Effector memory CD4-positive, alpha-beta T cell (primary cell): ENCODE data around the gene DNHD1.

Experiments used
- DNase-seq, 3 donors: peaks; one replicate each; pipeline ENCODE4 v3.0.0-alpha.2; 2020
- H3K27ac ChIP-seq: 2 replicates; pipeline ENCODE4 v1.7.0; 2013; ENCODE audit warnings: mild to moderate bottlenecking, low read length, moderate library complexity; ENCODE audit not compliant: insufficient read depth, poor library complexity, severe bottlenecking
- H3K27me3 ChIP-seq: replicated peaks from 2 replicates; pipeline ENCODE4 v1.7.0; 2013; ENCODE audit warnings: mild to moderate bottlenecking, low read length; ENCODE audit not compliant: insufficient read depth, control insufficient read depth, poor library complexity, severe bottlenecking
- H3K36me3 ChIP-seq: 2 replicates; pipeline ENCODE4 v1.7.0; 2013; ENCODE audit warnings: mild to moderate bottlenecking, low read length, moderate library complexity; ENCODE audit not compliant: control insufficient read depth, insufficient read depth
- H3K4me1 ChIP-seq: 2 replicates; pipeline ENCODE4 v1.7.0; 2013; ENCODE audit warnings: low read length, mild to moderate bottlenecking; ENCODE audit not compliant: control insufficient read depth, insufficient read depth, poor library complexity, severe bottlenecking
- H3K4me3 ChIP-seq: 2 replicates; pipeline ENCODE4 v1.7.0; 2013; ENCODE audit warnings: low read length, low read depth, mild to moderate bottlenecking; ENCODE audit not compliant: insufficient read depth, poor library complexity, severe bottlenecking
- H3K9me3 ChIP-seq: 2 replicates; pipeline ENCODE4 v1.7.0; 2013; ENCODE audit warnings: mild to moderate bottlenecking, low read length, moderate library complexity; ENCODE audit not compliant: control insufficient read depth
- total RNA-seq, 3 donors: gene quantifications; one replicate each; lab custom pipeline; 2026; lab: John Stamatoyannopoulos, UW

The DNHD1 gene
- 50.0 to 82.5 (median 52.8) reads per million in 3 donors for total RNA-seq

- Histone ChIP-seq H3K36me3 (peaks cover 28% of the 10 kb centered on the region), H3K4me3 (no peak within 1 kb of the TSS), H3K9me3 (no peaks in the 10 kb centered on the region), H3K27ac (no peak within 1 kb of the TSS), H3K27me3 (no peaks in the 10 kb centered on the region), H3K4me1 (no peaks in the 10 kb centered on the region)
- no peak for DNase-seq
Measured at GRCh38 chr11:6497069-6497839, at the start of gene DNHD1. Gene DNHD1 (plus strand): TSS chr11:6497280. CDS start chr11:6498216, 936 bp downstream.

- Histone ChIP-seq H3K4me1 (no peaks in the 10 kb centered on the region), H3K4me3 (no peak overlapping the region), H3K36me3 (peaks cover 5% of the 10 kb centered on the region), H3K27me3 (no peaks in the 10 kb centered on the region), H3K27ac (no peak overlapping the region), H3K9me3 (no peaks in the 10 kb centered on the region)
- no peak for DNase-seq
Measured at GRCh38 chr11:6448574-6448973, 48.5 kb upstream of the DNHD1 start.

- Histone ChIP-seq H3K9me3 (no peaks in the 10 kb centered on the region), H3K4me3 (no peak overlapping the region), H3K4me1 (no peaks in the 10 kb centered on the region), H3K27ac (no peak overlapping the region), H3K36me3 (peaks cover 22% of the 10 kb centered on the region), H3K27me3 (no peaks in the 10 kb centered on the region)
- DNase-seq = no peak
Measured at GRCh38 chr11:6452219-6452618, 44.9 kb upstream of the DNHD1 start.

GRCh38 chr11:6453152-6453551, 43.9 kb upstream of the DNHD1 start:
- H3K4me3 ChIP-seq = no peak overlapping the region
- H3K4me1 ChIP-seq = no peaks in the 10 kb centered on the region
- H3K27ac ChIP-seq = no peak overlapping the region
- no peak for DNase-seq
- no peaks in the 10 kb centered on the region for H3K9me3 ChIP-seq
- H3K36me3 ChIP-seq = peaks cover 23% of the 10 kb centered on the region
- H3K27me3 ChIP-seq = no peaks in the 10 kb centered on the region

GRCh38 chr11:6455070-6455469, 42.0 kb upstream of the DNHD1 start:
- no peak overlapping the region for H3K27ac ChIP-seq
- H3K9me3 ChIP-seq = no peaks in the 10 kb centered on the region
- H3K36me3 ChIP-seq = peaks cover 24% of the 10 kb centered on the region
- no peaks in the 10 kb centered on the region for H3K4me1 ChIP-seq
- no peak for DNase-seq
- H3K4me3 ChIP-seq = no peak overlapping the region
- no peaks in the 10 kb centered on the region for H3K27me3 ChIP-seq

- H3K4me3 ChIP-seq = no peak overlapping the region
- DNase-seq = no peak
- no peaks in the 10 kb centered on the region for H3K27me3 ChIP-seq
- no peak overlapping the region for H3K27ac ChIP-seq
- no peaks in the 10 kb centered on the region for H3K4me1 ChIP-seq
- H3K36me3 ChIP-seq = peaks cover 20% of the 10 kb centered on the region
- no peaks in the 10 kb centered on the region for H3K9me3 ChIP-seq
Measured at GRCh38 chr11:6456361-6457073, 40.6 kb upstream of the DNHD1 start.

GRCh38 chr11:6457581-6458320, 39.3 kb upstream of the DNHD1 start:
- no peaks in the 10 kb centered on the region for H3K9me3 ChIP-seq
- H3K27me3 ChIP-seq = no peaks in the 10 kb centered on the region
- no peak for DNase-seq
- no peak overlapping the region for H3K27ac ChIP-seq
- no peaks in the 10 kb centered on the region for H3K4me1 ChIP-seq
- H3K4me3 ChIP-seq = no peak overlapping the region
- H3K36me3 ChIP-seq = peaks cover 20% of the 10 kb centered on the region

- peaks cover 20% of the 10 kb centered on the region for H3K36me3 ChIP-seq
- no peak for DNase-seq
- no peak overlapping the region for H3K4me3 ChIP-seq
- no peaks in the 10 kb centered on the region for H3K4me1 ChIP-seq
- no peaks in the 10 kb centered on the region for H3K9me3 ChIP-seq
- no peak overlapping the region for H3K27ac ChIP-seq
- H3K27me3 ChIP-seq = no peaks in the 10 kb centered on the region
Measured at GRCh38 chr11:6458352-6459098, 38.6 kb upstream of the DNHD1 start.

- Histone ChIP-seq H3K27ac (no peak overlapping the region), H3K4me3 (no peak overlapping the region), H3K4me1 (no peaks in the 10 kb centered on the region), H3K36me3 (peaks cover 20% of the 10 kb centered on the region), H3K9me3 (no peaks in the 10 kb centered on the region), H3K27me3 (no peaks in the 10 kb centered on the region)
- no peak for DNase-seq
Measured at GRCh38 chr11:6459099-6459450, 38.0 kb upstream of the DNHD1 start.
